ENCODE measurements around the gene KRT7. TPM values are rescaled to one million over a fixed set of nuclear protein-coding genes. Genes with fewer than 3 reads are reported as not detected.
"Not testable (repeated sequence)": the region's sequence is repeated elsewhere in the genome, so short reads cannot be mapped to it uniquely, and the experiment has no call there.

KRT7 gene
- total RNA-seq, 1 donor from 2014 or later: 11.7 TPM

GRCh38 chr12:52274521-52275120 lies 41.6 kb downstream of the KRT7 start, which contains the start of gene KRT86:
Gene KRT86 (plus strand): TSS chr12:52274645. CDS start chr12:52301917, 27,272 bp downstream.
- peak; percentile 41 for DNase-seq (ENCODE audit: low spot score)

GRCh38 chr12:52275686-52276085 lies 42.6 kb downstream of the KRT7 start:
- peak; percentile 53 for DNase-seq (ENCODE audit: low spot score)

- peak; percentile 67 for DNase-seq (ENCODE audit: low spot score)
These were observed 44.6 kb downstream of the KRT7 start for GRCh38 chr12:52277486-52278245.

- peak; percentile 95 for DNase-seq (ENCODE audit: low spot score)
These were observed 45.8 kb downstream of the KRT7 start for GRCh38 chr12:52278575-52279421.

GRCh38 chr12:52279422-52280318 lies 46.6 kb downstream of the KRT7 start:
- peak; percentile 77 for DNase-seq (ENCODE audit: low spot score)

GRCh38 chr12:52280319-52280795 lies 47.3 kb downstream of the KRT7 start:
- DNase-seq (ENCODE audit: low spot score): peak; percentile 74

- peak; percentile 86 for DNase-seq (ENCODE audit: low spot score)
These were observed 47.9 kb downstream of the KRT7 start for GRCh38 chr12:52280796-52281560.

GRCh38 chr12:52284562-52285171 lies 51.6 kb downstream of the KRT7 start:
- peak; percentile 14 for DNase-seq (ENCODE audit: low spot score)

GRCh38 chr12:52285172-52285745 lies 52.2 kb downstream of the KRT7 start:
- peak; percentile 33 for DNase-seq (ENCODE audit: low spot score)

GRCh38 chr12:52285851-52286530 lies 52.9 kb downstream of the KRT7 start:
- DNase-seq (ENCODE audit: low spot score): peak; percentile 87

- peak; percentile 73 for DNase-seq (ENCODE audit: low spot score)
These were observed 54.1 kb downstream of the KRT7 start for GRCh38 chr12:52286857-52287785.

GRCh38 chr12:52287816-52288805 lies 55.1 kb downstream of the KRT7 start:
- DNase-seq (ENCODE audit: low spot score): peak; percentile 78

- not testable (repeated sequence) for DNase-seq (ENCODE audit: low spot score)
These were observed 57.6 kb downstream of the KRT7 start for GRCh38 chr12:52290483-52291134.

- peak; percentile 20 for DNase-seq (ENCODE audit: low spot score)
These were observed 58.4 kb downstream of the KRT7 start, which contains the start of gene KRT81 for GRCh38 chr12:52291267-52291935. Gene KRT81 (minus strand): TSS chr12:52291534. CDS start chr12:52291465, 69 bp downstream.

GRCh38 chr12:52293926-52294325 lies 60.9 kb downstream of the KRT7 start:
- DNase-seq (ENCODE audit: low spot score): peak; percentile 11
